Endodermal cell (in vitro differentiated cells): Measurements from ENCODE around the gene SLC4A1. TPM values are rescaled to one million over a fixed set of nuclear protein-coding genes. Genes with fewer than 3 reads are reported as not detected.

ENCODE experiments used
- DNase-seq: peaks from one replicate; pipeline ENCODE4 v3.0.0-alpha.2; 2017
- H3K27ac ChIP-seq: 2 replicates; pipeline ENCODE4 v1.5.1; 2013; ENCODE audit warnings: mild to moderate bottlenecking, low read depth, low read length, moderate library complexity
- H3K27me3 ChIP-seq: 2 replicates; pipeline ENCODE4 v1.6.1; 2013; ENCODE audit warnings: mild to moderate bottlenecking, low read length, moderate library complexity; ENCODE audit not compliant: insufficient read depth, control insufficient read depth, poor library complexity, severe bottlenecking
- H3K36me3 ChIP-seq: 2 replicates; pipeline ENCODE4 v1.7.0; 2013; ENCODE audit warnings: mild to moderate bottlenecking, low read length, moderate library complexity; ENCODE audit not compliant: control insufficient read depth, insufficient read depth
- H3K4me1 ChIP-seq: one replicate; pipeline ENCODE4 v1.7.0; 2013; ENCODE audit warnings: low read length; ENCODE audit not compliant: control insufficient read depth, insufficient read depth
- H3K4me3 ChIP-seq: 2 replicates; pipeline ENCODE4 v1.5.1; 2013; ENCODE audit warnings: mild to moderate bottlenecking, low read length, moderate library complexity
- H3K9ac ChIP-seq: 2 replicates; pipeline ENCODE4 v1.6.1; 2013; ENCODE audit warnings: mild to moderate bottlenecking, low read length, moderate library complexity; ENCODE audit not compliant: poor library complexity, severe bottlenecking; ENCODE audit errors: extremely low read depth
- H3K9me3 ChIP-seq: 2 replicates; pipeline ENCODE4 v1.6.1; 2013; ENCODE audit warnings: mild to moderate bottlenecking, low read length, moderate library complexity; ENCODE audit not compliant: control insufficient read depth
- H3K27ac Mint-ChIP-seq: 2 replicates; pipeline ENCODE4 v1.8.0; 2020; ENCODE audit warnings: mixed read lengths
- H3K27me3 Mint-ChIP-seq: 2 replicates; pipeline ENCODE4 v1.8.0; 2021; ENCODE audit warnings: mild to moderate bottlenecking, mixed read lengths; ENCODE audit not compliant: insufficient read depth
- H3K36me3 Mint-ChIP-seq: 2 replicates; pipeline ENCODE4 v1.8.0; 2020; ENCODE audit warnings: low read depth, mixed read lengths
- H3K4me1 Mint-ChIP-seq: 2 replicates; pipeline ENCODE4 v1.8.0; 2020; ENCODE audit warnings: mixed read lengths
- H3K4me3 Mint-ChIP-seq: 2 replicates; pipeline ENCODE4 v1.8.0; 2020; ENCODE audit warnings: mild to moderate bottlenecking, moderate library complexity, mixed read lengths
- H3K9me3 Mint-ChIP-seq: 2 replicates; pipeline ENCODE4 v1.8.0; 2020; ENCODE audit warnings: mild to moderate bottlenecking, mixed read lengths
- CTCF ChIP-seq: fragments of 200-600 bp; sonication (generic); conservative IDR thresholded peaks from 2 replicates; pipeline ENCODE4 v1.5.0; 2021; ENCODE audit warnings: antibody characterized with exemption, mild to moderate bottlenecking
- WGBS, 2 experiments: methylation state at CpG; one replicate each; pipeline versions ENCODE4 v1.1.5 to v1.1.7; 2013; ENCODE audit warnings: missing lambda C conversion rate in 2 of 2, mixed read lengths in 1 of 2; ENCODE audit not compliant: insufficient coverage in 1 of 2, insufficient read length in 1 of 2; 5-methylcytosine and 5-hydroxymethylcytosine counted together
- total RNA-seq, 2 donors: library from RNA; stranded (reverse); fragmentation: NEBNext Ultra II Directional in 1 of 2; extraction: Animal tissue kit (Norgen Biotek cat#: 25700) in 1 of 2; gene quantifications; 2 replicates in 1 of 2; 3 replicates in 1 of 2; pipeline ENCODE4 v1.2.1, GENCODE V29; 2021

Gene SLC4A1
- total RNA-seq, 2 donors from 2014 or later, result 0.04 TPM; not detected in 1

GRCh38 chr17:44268709-44269534 is 987 bp upstream of the SLC4A1 start:
- Mint-ChIP-seq H3K4me3 (no peak overlapping the region), H3K27ac (no peak overlapping the region), H3K27me3 (no peaks in the 10 kb centered on the region), H3K9me3 (no peaks in the 10 kb centered on the region), H3K4me1 (peaks cover 14% of the 10 kb centered on the region), H3K36me3 (no peaks in the 10 kb centered on the region)
- H3K27me3 ChIP-seq, result no peaks in the 10 kb centered on the region
- H3K36me3 ChIP-seq, result no peaks in the 10 kb centered on the region
- H3K9ac ChIP-seq, result no peak overlapping the region
- H3K27ac ChIP-seq, result peak overlapping the region; percentile 44
- 88 to 91% methylated on average over 6 to 11 of the region's 11 CpGs for WGBS, 2 experiments
- H3K9me3 ChIP-seq, result no peaks in the 10 kb centered on the region
- no peak for TF ChIP-seq CTCF
- no peak for DNase-seq
- H3K4me1 ChIP-seq, result peaks cover 3% of the 10 kb centered on the region
- no peak overlapping the region for H3K4me3 ChIP-seq

GRCh38 chr17:44267165-44267455 is 825 bp downstream of the SLC4A1 start:
- DNase-seq, result no peak
- Mint-ChIP-seq H3K27me3 (peaks cover 8% of the 10 kb centered on the region), H3K36me3 (no peaks in the 10 kb centered on the region), H3K9me3 (no peaks in the 10 kb centered on the region), H3K27ac (no peak overlapping the region), H3K4me1 (peaks cover 3% of the 10 kb centered on the region), H3K4me3 (no peak overlapping the region)
- H3K9ac ChIP-seq, result no peak overlapping the region
- WGBS, 2 experiments, result 95 to 98% methylated on average over 5 of the region's 5 CpGs
- H3K4me3 ChIP-seq, result no peak overlapping the region
- H3K36me3 ChIP-seq, result no peaks in the 10 kb centered on the region
- no peaks in the 10 kb centered on the region for H3K9me3 ChIP-seq
- no peak for TF ChIP-seq CTCF
- H3K27me3 ChIP-seq, result no peaks in the 10 kb centered on the region
- no peak overlapping the region for H3K27ac ChIP-seq
- H3K4me1 ChIP-seq, result peaks cover under 1% of the 10 kb centered on the region

- H3K4me1 Mint-ChIP-seq, result no peaks in the 10 kb centered on the region
- no peaks in the 10 kb centered on the region for H3K27me3 ChIP-seq
- no peaks in the 10 kb centered on the region for H3K4me1 ChIP-seq
- DNase-seq, result no peak
- no peak overlapping the region for H3K9ac ChIP-seq
- H3K4me3 Mint-ChIP-seq, result no peak overlapping the region
- no peak overlapping the region for H3K27ac Mint-ChIP-seq
- no peaks in the 10 kb centered on the region for H3K9me3 Mint-ChIP-seq
- TF ChIP-seq CTCF, result no peak
- no peak overlapping the region for H3K4me3 ChIP-seq
- 91 to 93% methylated on average over 5 to 9 of the region's 9 CpGs for WGBS, 2 experiments
- no peaks in the 10 kb centered on the region for H3K9me3 ChIP-seq
- H3K36me3 ChIP-seq, result no peaks in the 10 kb centered on the region
- peaks cover 8% of the 10 kb centered on the region for H3K27me3 Mint-ChIP-seq
- no peak overlapping the region for H3K27ac ChIP-seq
- no peaks in the 10 kb centered on the region for H3K36me3 Mint-ChIP-seq
Observed at GRCh38 chr17:44266402-44267164, 1.4 kb downstream of the SLC4A1 start.
